Gastrocnemius medialis (tissue), 4 donors: ENCODE measurements around the gene CLMN. TPM values are rescaled to one million over a fixed set of nuclear protein-coding genes. Genes with fewer than 3 reads are reported as not detected.

Source experiments
- ATAC-seq, 2 donors: fragments of 150-250 bp; one replicate each; pipeline ENCODE4 v1.9.1; 2016
- DNase-seq, 2 donors: peaks; one replicate each; pipeline ENCODE4 v3.0.0-alpha.2; 2019
- H3K27ac ChIP-seq, 4 donors: fragments of 200-600 bp; sonication (generic); 1 replicate in 1 of 4; 2 replicates in 3 of 4; pipeline ENCODE4 v1.5.1; 2016 to 2018; ENCODE audit warnings: mild to moderate bottlenecking in 2 of 4, moderate library complexity in 1 of 4
- H3K27me3 ChIP-seq, 3 donors: fragments of 200-600 bp; sonication (generic) in 2 of 3; 1 replicate in 1 of 3; 2 replicates in 2 of 3; pipeline versions ENCODE4 v1.5.1 to v1.6.0; 2016 to 2019; ENCODE audit warnings: mild to moderate bottlenecking in 1 of 3, moderate library complexity in 1 of 3
- H3K36me3 ChIP-seq, 2 donors: fragments of 200-600 bp; sonication (generic) in 1 of 2; one replicate each; pipeline ENCODE4 v1.5.1; 2017 to 2018
- H3K4me1 ChIP-seq, 2 donors: fragments of 200-600 bp; sonication (generic) in 1 of 2; one replicate each; pipeline ENCODE4 v1.5.1; 2016 to 2017; ENCODE audit warnings: mild to moderate bottlenecking in 2 of 2
- H3K4me3 ChIP-seq, 4 donors: fragments of 200-600 bp; sonication (generic) in 3 of 4; 1 replicate in 1 of 4; 2 replicates in 3 of 4; pipeline ENCODE4 v1.5.1; 2016 to 2019; ENCODE audit warnings: mild to moderate bottlenecking in 2 of 4
- H3K9me3 ChIP-seq, 3 donors: fragments of 200-600 bp; sonication (generic) in 2 of 3; 1 replicate in 1 of 3; 2 replicates in 2 of 3; pipeline ENCODE4 v1.5.1; 2016 to 2019
- POLR2A ChIP-seq, 2 donors: fragments of 450-650 bp; IDR thresholded peaks; one replicate each; pipeline ENCODE4 v1.6.1; 2017; ENCODE audit warnings: antibody characterized with exemption in 2 of 2, mild to moderate bottlenecking in 2 of 2, moderate library complexity in 2 of 2
- in situ Hi-C, 4 donors: fragments of 200-750 bp; cut with MboI; loops; one replicate each; pipeline versions ENCODE4 v1.15.0 to v1.8.0; 2017; ENCODE audit warnings: low sequenced_read_pairs in 4 of 4
- intact Hi-C: fragments of 100-400 bp; cut with DNase I; formaldehyde crosslinking; loops from one replicate; pipeline ENCODE4 v1.15.1; 2023; ENCODE audit warnings: low total_unique reads
- total RNA-seq, 4 donors: library from RNA; depleted of rRNA; stranded (reverse); fragments of >200 nt; gene quantifications; one replicate each; pipeline versions ENCODE4 v1.1.0 to v1.2.3, GENCODE V29; 2016
- TF ChIP-seq, protein P1 (sequence below), 5 experiments: fragments of 450-650 bp in 3 of 5; fragments of 200-600 bp in 2 of 5; sonication (generic) in 2 of 5; IDR thresholded peaks in 4 of 5; conservative IDR thresholded peaks in 1 of 5; 1 replicate in 4 of 5; 2 replicates in 1 of 5; pipeline ENCODE4 v1.5.1; 2016 to 2019; ENCODE audit warnings: antibody characterized with exemption in 5 of 5, mild to moderate bottlenecking in 3 of 5, moderate library complexity in 3 of 5

The CLMN gene
- total RNA-seq, 4 donors from 2014 or later = 3.8 to 8.8 (median 5.8) TPM

DNA sequence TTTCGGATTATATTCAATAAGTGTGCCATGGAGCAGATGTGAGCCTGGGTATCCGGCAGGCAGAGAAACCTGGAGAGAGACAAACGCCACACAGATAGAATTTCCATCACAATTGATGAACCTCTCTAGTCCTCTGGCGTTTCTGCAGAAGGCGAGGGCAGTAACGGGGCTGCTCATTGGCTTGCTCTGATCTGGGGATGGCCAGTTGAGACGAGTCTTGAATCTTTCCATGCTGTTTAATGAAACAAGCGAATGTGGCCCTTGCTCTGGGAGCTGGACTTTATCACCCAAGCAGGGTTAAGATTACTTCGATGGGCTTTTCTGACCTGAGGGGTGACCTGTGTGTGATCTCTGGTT, 42.4 kb upstream of the CLMN start:
- peak in 1 of 2 donors; percentile 18 for ATAC-seq
- Histone ChIP-seq H3K27me3 (peaks cover 14 to 18% (median 16%) of the 10 kb centered on the region in 3 donors), H3K4me1 (no peaks in the 10 kb centered on the region), H3K9me3 (no peaks in the 10 kb centered on the region), H3K27ac (no peak overlapping the region), H3K36me3 (no peaks in the 10 kb centered on the region), H3K4me3 (no peak overlapping the region)
- in situ Hi-C loops = no loop called here
- intact Hi-C loops = no loop called here
- DNase-seq = no peak
- TF ChIP-seq, protein P1, sequence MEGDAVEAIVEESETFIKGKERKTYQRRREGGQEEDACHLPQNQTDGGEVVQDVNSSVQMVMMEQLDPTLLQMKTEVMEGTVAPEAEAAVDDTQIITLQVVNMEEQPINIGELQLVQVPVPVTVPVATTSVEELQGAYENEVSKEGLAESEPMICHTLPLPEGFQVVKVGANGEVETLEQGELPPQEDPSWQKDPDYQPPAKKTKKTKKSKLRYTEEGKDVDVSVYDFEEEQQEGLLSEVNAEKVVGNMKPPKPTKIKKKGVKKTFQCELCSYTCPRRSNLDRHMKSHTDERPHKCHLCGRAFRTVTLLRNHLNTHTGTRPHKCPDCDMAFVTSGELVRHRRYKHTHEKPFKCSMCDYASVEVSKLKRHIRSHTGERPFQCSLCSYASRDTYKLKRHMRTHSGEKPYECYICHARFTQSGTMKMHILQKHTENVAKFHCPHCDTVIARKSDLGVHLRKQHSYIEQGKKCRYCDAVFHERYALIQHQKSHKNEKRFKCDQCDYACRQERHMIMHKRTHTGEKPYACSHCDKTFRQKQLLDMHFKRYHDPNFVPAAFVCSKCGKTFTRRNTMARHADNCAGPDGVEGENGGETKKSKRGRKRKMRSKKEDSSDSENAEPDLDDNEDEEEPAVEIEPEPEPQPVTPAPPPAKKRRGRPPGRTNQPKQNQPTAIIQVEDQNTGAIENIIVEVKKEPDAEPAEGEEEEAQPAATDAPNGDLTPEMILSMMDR (IDR thresholded peaks at IDR 0.05 in 4 of 5, conservative IDR thresholded peaks at IDR 0.05 in 1 of 5) = no peak
- TF ChIP-seq POLR2A (IDR thresholded peaks at IDR 0.05) = no peak

DNA sequence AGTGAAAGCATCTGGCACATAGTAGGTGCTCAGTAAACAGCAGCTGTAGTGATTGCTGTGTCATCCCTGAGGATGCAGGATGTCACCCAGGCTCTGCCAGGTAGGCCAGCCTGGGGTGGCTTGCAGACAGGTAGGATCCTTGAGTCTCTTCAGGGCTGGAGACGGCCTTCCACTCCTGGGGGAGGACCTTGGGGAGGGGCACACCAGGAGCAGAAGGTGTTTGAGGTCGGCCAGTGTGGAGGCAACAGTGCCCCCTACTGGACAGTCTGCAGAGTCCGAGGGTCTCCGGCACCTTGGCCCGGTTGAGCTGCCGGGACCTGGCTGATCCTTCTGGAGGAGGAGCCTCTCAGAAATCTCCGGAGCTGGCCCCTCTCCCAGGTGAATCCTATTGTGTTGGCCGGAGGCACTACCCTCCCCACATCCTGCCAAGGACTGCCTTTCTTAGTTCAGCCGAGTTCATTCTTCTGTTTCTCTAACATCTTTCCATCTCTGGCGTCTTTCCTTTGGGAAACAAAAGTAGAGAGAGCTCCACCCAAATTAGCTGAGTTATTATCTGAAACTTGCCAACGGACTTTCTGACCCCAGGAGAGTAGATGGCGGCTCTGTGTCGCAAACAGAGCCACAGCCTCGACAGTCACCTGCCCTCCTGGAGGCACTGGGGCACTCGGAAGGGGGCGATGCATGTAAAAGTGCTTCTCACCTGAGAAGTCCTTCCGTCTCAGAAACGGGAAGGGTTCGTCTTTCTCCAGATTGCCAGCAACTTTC, 41.8 kb upstream of the CLMN start:
- intact Hi-C loops (no loop called here), in situ Hi-C loops (no loop called here)
- peak in 1 of 2 donors; percentile 15 for DNase-seq
- peak in 1 of 2 donors; percentile 44 for ATAC-seq
- no peak overlapping the region for H3K27ac ChIP-seq
- no peaks in the 10 kb centered on the region for H3K9me3 ChIP-seq
- TF ChIP-seq, protein P1 (IDR thresholded peaks at IDR 0.05 in 4 of 5, conservative IDR thresholded peaks at IDR 0.05 in 1 of 5) = peak in 3 of 5 experiments; percentile 20 to 56 (median 52)
- no peak for TF ChIP-seq POLR2A (IDR thresholded peaks at IDR 0.05)
- H3K4me3 ChIP-seq = no peak overlapping the region
- no peaks in the 10 kb centered on the region for H3K4me1 ChIP-seq
- H3K27me3 ChIP-seq = peaks cover 14 to 18% (median 16%) of the 10 kb centered on the region in 3 donors
- no peaks in the 10 kb centered on the region for H3K36me3 ChIP-seq

DNA sequence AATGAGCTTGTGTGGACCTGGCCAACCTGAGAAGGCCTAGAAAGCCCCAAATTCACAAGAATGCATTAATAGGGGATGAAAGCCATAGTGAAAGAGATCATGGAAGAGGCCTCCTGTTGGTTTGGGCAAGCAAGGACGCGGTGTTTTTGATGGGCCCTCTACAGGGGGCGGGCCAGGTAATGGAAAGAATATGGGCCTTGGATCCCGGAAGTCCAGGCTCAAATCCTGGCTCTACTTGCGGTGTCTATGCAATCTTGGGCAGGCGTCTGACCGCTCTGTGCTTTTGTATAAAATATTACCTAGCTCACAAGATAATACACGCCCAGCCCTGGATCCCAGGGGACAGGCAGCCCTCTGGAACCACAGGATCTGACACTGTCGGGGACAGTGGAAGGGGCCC, 41.1 kb upstream of the CLMN start:
- intact Hi-C loops = no loop called here
- in situ Hi-C loops = no loop called here
- H3K27me3 ChIP-seq = peaks cover 14 to 18% (median 16%) of the 10 kb centered on the region in 3 donors
- no peak overlapping the region for H3K27ac ChIP-seq
- TF ChIP-seq POLR2A (IDR thresholded peaks at IDR 0.05) = no peak
- TF ChIP-seq, protein P1 (IDR thresholded peaks at IDR 0.05 in 4 of 5, conservative IDR thresholded peaks at IDR 0.05 in 1 of 5) = no peak
- no peaks in the 10 kb centered on the region for H3K4me1 ChIP-seq
- ATAC-seq = no peak
- H3K9me3 ChIP-seq = no peaks in the 10 kb centered on the region
- no peaks in the 10 kb centered on the region for H3K36me3 ChIP-seq
- no peak overlapping the region for H3K4me3 ChIP-seq
- no peak for DNase-seq

DNA sequence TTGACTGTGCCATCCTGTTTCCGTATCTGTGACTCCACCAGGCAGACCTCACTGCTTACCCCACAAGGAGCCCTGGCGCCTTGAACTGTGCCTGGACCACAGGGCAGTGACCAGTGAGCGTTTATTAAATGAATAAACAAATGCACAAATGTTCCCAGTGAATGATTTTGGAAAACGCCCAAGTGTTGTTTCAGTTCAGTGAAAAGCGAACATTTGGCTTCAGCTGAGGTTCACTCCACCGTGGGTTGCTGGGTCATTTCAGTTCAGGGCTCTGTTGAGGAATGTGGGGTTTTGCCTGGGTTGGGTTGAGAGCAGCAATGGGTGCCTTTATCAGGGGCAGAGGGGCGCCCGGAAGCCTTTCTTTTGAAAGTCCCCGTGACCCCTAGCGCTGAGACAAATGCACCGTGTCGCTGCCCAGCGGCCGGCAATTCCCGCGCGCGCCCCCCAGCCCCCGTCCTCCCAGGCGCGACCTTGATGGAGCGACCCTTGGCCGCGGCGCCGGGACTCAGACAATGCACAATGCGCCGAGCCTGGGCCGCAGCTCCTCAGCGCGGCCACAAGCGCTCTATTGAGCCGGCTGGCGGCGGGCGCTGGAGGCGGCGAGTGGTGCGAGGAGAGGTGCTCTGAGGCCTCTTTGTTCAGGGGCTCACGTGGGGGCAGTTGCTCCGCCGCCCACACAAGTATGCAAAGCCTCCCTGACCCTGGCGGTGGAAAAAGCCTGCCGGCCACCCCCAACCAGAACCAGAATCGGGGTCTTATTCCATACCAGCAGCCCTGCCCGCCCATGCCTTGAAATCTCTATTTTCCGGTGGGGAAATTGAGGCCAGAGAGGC, 40.5 kb upstream of the CLMN start:
- in situ Hi-C loops (no loop called here), intact Hi-C loops (no loop called here)
- no peak overlapping the region for H3K4me3 ChIP-seq
- ATAC-seq = no peak
- no peaks in the 10 kb centered on the region for H3K36me3 ChIP-seq
- peaks cover 14 to 18% (median 16%) of the 10 kb centered on the region in 3 donors for H3K27me3 ChIP-seq
- no peaks in the 10 kb centered on the region for H3K4me1 ChIP-seq
- H3K27ac ChIP-seq = no peak overlapping the region
- H3K9me3 ChIP-seq = no peaks in the 10 kb centered on the region
- DNase-seq = no peak
- TF ChIP-seq, protein P1 (IDR thresholded peaks at IDR 0.05 in 4 of 5, conservative IDR thresholded peaks at IDR 0.05 in 1 of 5) = no peak
- no peak for TF ChIP-seq POLR2A (IDR thresholded peaks at IDR 0.05)
